Naive thymus-derived CD4-positive, alpha-beta T cell (primary cell): Measurements from ENCODE around the gene TNNC2. TPM values are rescaled to one million over a fixed set of nuclear protein-coding genes. Genes with fewer than 3 reads are reported as not detected.
A peak's percentile ranks its signal among the peaks of the same experiment; 100 is the strongest.

Experiments
- ATAC-seq: fragments of 150-1000 bp; cut with Tn5 transposase; 2 replicates; pipeline ENCODE4 v1.10.0; 2021; ENCODE audit warnings: mild to moderate bottlenecking, moderate library complexity
- CTCF ChIA-PET: fragments of 350-600 bp; sonication (Branson Sonifier 250); formaldehyde crosslinking; loops from one replicate; lab custom pipeline; 2021; ENCODE audit warnings: antibody characterized with exemption; lab: Charles Lee
- POLR2A ChIA-PET: fragments of 350-600 bp; sonication (Branson Sonifier 250); formaldehyde crosslinking; loops from one replicate; lab custom pipeline; 2021; ENCODE audit warnings: antibody characterized with exemption, inconsistent platforms; lab: Charles Lee
- DNase-seq, 9 donors: peaks; one replicate each; pipeline versions ENCODE4 v3.0.0 to v3.0.0-alpha.2; 2020 to 2022; ENCODE audit warnings: mixed read lengths in 1 of 9
- H3K27ac ChIP-seq: one replicate; pipeline ENCODE4 v1.7.0; 2013; ENCODE audit warnings: mild to moderate bottlenecking, low read depth, low read length, moderate library complexity
- H3K27me3 ChIP-seq, 2 donors: one replicate each; pipeline ENCODE4 v1.7.0; 2013; ENCODE audit warnings: low read length in 2 of 2, mild to moderate bottlenecking in 2 of 2, moderate library complexity in 2 of 2; ENCODE audit not compliant: control insufficient read depth in 2 of 2, insufficient read depth in 2 of 2
- H3K36me3 ChIP-seq, 3 experiments: 1 replicate in 2 of 3; 2 replicates in 1 of 3; pipeline ENCODE4 v1.7.0; 2013; ENCODE audit warnings: low read length in 3 of 3, mild to moderate bottlenecking in 3 of 3, moderate library complexity in 1 of 3; ENCODE audit not compliant: insufficient read depth in 3 of 3, control insufficient read depth in 2 of 3
- H3K4me1 ChIP-seq, 2 donors: one replicate each; pipeline ENCODE4 v1.7.0; 2013; ENCODE audit warnings: low read length in 2 of 2, mild to moderate bottlenecking in 2 of 2, moderate library complexity in 1 of 2; ENCODE audit not compliant: control insufficient read depth in 2 of 2, insufficient read depth in 2 of 2
- H3K4me3 ChIP-seq: 2 replicates; pipeline ENCODE4 v1.7.0; 2013; ENCODE audit warnings: mild to moderate bottlenecking, low read length
- H3K9me3 ChIP-seq, 3 experiments: 1 replicate in 2 of 3; 2 replicates in 1 of 3; pipeline ENCODE4 v1.7.0; 2013; ENCODE audit warnings: low read length in 3 of 3; ENCODE audit not compliant: control insufficient read depth in 2 of 3
- H3K27ac Mint-ChIP-seq, 9 donors: one replicate each; pipeline ENCODE4 v1.8.0; 2020 to 2022; ENCODE audit warnings: mixed read lengths in 9 of 9, mild to moderate bottlenecking in 8 of 9, moderate library complexity in 5 of 9, inconsistent platforms in 2 of 9
- H3K27me3 Mint-ChIP-seq, 5 donors: one replicate each; pipeline ENCODE4 v1.8.0; 2021 to 2022; ENCODE audit warnings: mixed read lengths in 5 of 5, mild to moderate bottlenecking in 1 of 5
- H3K36me3 Mint-ChIP-seq, 5 donors: one replicate each; pipeline ENCODE4 v1.8.0; 2020 to 2022; ENCODE audit warnings: mixed read lengths in 5 of 5, mild to moderate bottlenecking in 3 of 5, inconsistent platforms in 1 of 5
- H3K4me1 Mint-ChIP-seq, 7 donors: one replicate each; pipeline ENCODE4 v1.8.0; 2020 to 2022; ENCODE audit warnings: mixed read lengths in 7 of 7, mild to moderate bottlenecking in 3 of 7, inconsistent platforms in 1 of 7
- H3K4me3 Mint-ChIP-seq, 10 donors: one replicate each; pipeline ENCODE4 v1.8.0; 2020 to 2022; ENCODE audit warnings: mild to moderate bottlenecking in 10 of 10, mixed read lengths in 10 of 10, moderate library complexity in 6 of 10, inconsistent platforms in 2 of 10
- H3K9me3 Mint-ChIP-seq, 11 donors: one replicate each; pipeline ENCODE4 v1.8.0; 2020 to 2022; ENCODE audit warnings: mixed read lengths in 11 of 11, mild to moderate bottlenecking in 4 of 11, inconsistent platforms in 1 of 11, moderate library complexity in 1 of 11
- intact Hi-C, 2 donors: fragments of 100-400 bp; cut with micrococcal nuclease; formaldehyde crosslinking; loops; one replicate each; pipeline ENCODE4 v1.15.1; 2023
- polyA plus RNA-seq, 2 donors: library from polyadenylated mRNA; unstranded; fragments of 300-500 nt; fragmentation: Illumina TruSeq; gene quantifications; one replicate each; pipeline ENCODE4 v1.2.3, GENCODE V29; 2021
- total RNA-seq, 6 experiments: library from RNA in 5 of 6; stranded (reverse) in 5 of 6; gene quantifications; 1 replicate in 5 of 6; 2 replicates in 1 of 6; pipeline ENCODE4 v1.2.3 and lab custom pipeline; 2021 to 2026

Gene TNNC2
- total and polyA plus RNA-seq, 7 experiments from 2014 or later: 0.59 to 1.4 TPM; not detected in 5

DNA sequence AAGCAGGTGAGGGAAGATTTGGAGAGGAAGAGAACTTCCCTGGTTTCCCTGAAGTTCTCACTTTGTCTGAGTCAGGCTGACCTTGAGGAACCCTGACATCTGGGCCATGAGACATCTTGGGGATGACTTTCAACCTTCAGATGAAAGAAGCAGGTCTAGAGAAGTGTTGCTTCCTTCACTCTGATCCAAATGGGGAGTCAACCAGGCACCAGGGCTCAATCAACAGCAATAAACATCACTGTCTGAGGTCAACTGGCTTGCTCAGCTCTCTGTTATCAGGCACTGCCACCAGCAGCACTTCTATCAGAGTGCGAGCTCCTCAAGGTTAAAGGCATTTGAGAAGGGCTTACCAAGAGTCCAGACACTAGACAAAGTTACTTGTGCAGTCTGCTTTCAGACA, 23.8 kb upstream of the TNNC2 start:
- DNase-seq: no peak
- ChIA-PET POLR2A (interaction anchor here (0.6 kb wide), 1 partner anchor 85 kb away, joined by 3 read pairs; no protein-coding TSS in a partner anchor), CTCF (no interaction called here)
- intact Hi-C loops: loop anchor here in 1 of 2 donors (10.0 kb wide), 1 partner anchor 436 kb away; the partner anchor contains the start of gene PIGT
- Mint-ChIP-seq H3K4me1 (peaks cover 13 to 37% (median 25%) of the 10 kb centered on the region in 7 donors), H3K4me3 (no peak overlapping the region), H3K9me3 (no peaks in the 10 kb centered on the region), H3K36me3 (peaks cover 5 to 43% (median 15%) of the 10 kb centered on the region in 5 donors), H3K27me3 (no peaks in the 10 kb centered on the region), H3K27ac (peak overlapping the region in 1 of 9 donors; percentile 12)
- H3K36me3 ChIP-seq: peaks cover 7 to 68% (median 9%) of the 10 kb centered on the region in 3 experiments
- no peak overlapping the region for H3K27ac ChIP-seq
- no peaks in the 10 kb centered on the region for H3K27me3 ChIP-seq
- H3K4me1 ChIP-seq: peaks cover 4 to 13% of the 10 kb centered on the region in 2 donors
- H3K4me3 ChIP-seq: no peak overlapping the region
- no peak for ATAC-seq
- no peaks in the 10 kb centered on the region for H3K9me3 ChIP-seq

DNA sequence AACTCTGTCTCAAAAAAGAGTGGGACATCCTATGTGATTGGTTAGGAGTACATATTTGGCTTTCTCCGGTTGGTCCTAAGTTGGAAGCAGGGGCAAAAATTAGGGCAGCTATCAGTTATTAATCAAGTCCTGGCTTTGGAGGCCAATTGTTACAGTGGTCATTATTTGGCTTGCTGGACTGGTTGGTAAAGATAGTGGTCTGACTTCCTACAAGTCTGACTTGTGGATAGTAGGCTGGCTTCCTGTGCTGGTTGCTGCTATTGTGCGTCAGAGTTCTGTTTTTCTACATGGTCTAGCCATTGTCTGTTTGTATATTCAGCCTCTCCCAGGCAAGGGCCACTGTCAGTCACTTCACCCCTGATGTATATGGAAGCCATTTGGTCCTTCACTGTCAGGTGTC, 23.1 kb upstream of the TNNC2 start:
- no peaks in the 10 kb centered on the region for H3K9me3 ChIP-seq
- no peaks in the 10 kb centered on the region for H3K9me3 Mint-ChIP-seq
- H3K4me1 Mint-ChIP-seq: peaks cover 13 to 30% (median 21%) of the 10 kb centered on the region in 7 donors
- no peak overlapping the region for H3K27ac ChIP-seq
- H3K4me1 ChIP-seq: peaks cover 0 to 9% of the 10 kb centered on the region in 2 donors
- POLR2A ChIA-PET: no interaction called here
- H3K27ac Mint-ChIP-seq: no peak overlapping the region
- intact Hi-C loops: loop anchor here in 1 of 2 donors (10.0 kb wide), 1 partner anchor 435 kb away; the partner anchor contains the start of gene PIGT
- no peak overlapping the region for H3K4me3 Mint-ChIP-seq
- no peaks in the 10 kb centered on the region for H3K27me3 Mint-ChIP-seq
- H3K4me3 ChIP-seq: no peak overlapping the region
- CTCF ChIA-PET: no interaction called here
- DNase-seq (no peak), ATAC-seq (no peak)
- no peaks in the 10 kb centered on the region for H3K27me3 ChIP-seq
- peaks cover 5 to 43% (median 15%) of the 10 kb centered on the region in 5 donors for H3K36me3 Mint-ChIP-seq
- H3K36me3 ChIP-seq: peaks cover 9 to 74% (median 14%) of the 10 kb centered on the region in 3 experiments

DNA sequence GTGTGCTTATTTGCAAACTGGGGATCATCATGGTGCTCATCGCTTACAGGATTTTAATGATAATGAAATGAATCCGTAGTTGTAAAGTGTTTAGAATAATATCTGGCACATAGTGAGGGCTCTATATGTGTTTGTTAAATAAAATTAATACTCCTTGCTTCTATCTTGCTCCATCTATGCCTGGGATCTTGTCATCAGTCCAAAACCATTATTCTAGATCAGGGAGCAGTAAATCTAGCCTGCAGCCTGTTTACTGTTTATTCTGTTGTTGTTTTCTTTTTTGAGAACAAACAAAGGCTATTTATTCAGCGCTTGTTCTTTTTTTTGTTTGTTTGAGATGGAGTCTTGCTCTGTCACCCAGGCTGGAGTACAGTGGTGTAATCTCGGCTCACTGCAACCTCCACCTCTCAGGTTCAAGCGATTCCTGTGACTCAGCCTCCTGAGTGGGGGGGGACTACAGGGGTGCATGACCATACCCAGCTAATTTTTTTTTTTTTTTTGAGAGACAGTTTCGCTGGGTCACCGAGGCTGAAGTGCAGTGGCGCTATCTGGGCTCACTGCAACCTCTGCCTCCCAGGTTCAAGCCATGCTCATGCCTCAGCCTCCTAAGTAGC, 22.0 kb upstream of the TNNC2 start:
- intact Hi-C loops: no loop called here
- Mint-ChIP-seq H3K4me3 (no peak overlapping the region), H3K36me3 (peaks cover 10 to 47% (median 15%) of the 10 kb centered on the region in 5 donors), H3K27ac (peak overlapping the region in 1 of 9 donors; percentile 56), H3K4me1 (peaks cover 5 to 20% (median 14%) of the 10 kb centered on the region in 7 donors), H3K27me3 (no peaks in the 10 kb centered on the region), H3K9me3 (no peaks in the 10 kb centered on the region)
- no peak for ATAC-seq
- Histone ChIP-seq H3K4me3 (no peak overlapping the region), H3K27me3 (no peaks in the 10 kb centered on the region), H3K27ac (no peak overlapping the region), H3K4me1 (no peaks in the 10 kb centered on the region), H3K9me3 (no peaks in the 10 kb centered on the region), H3K36me3 (peaks cover 9 to 80% (median 20%) of the 10 kb centered on the region in 3 experiments)
- no peak for DNase-seq
- ChIA-PET POLR2A (no interaction called here), CTCF (no interaction called here)

DNA sequence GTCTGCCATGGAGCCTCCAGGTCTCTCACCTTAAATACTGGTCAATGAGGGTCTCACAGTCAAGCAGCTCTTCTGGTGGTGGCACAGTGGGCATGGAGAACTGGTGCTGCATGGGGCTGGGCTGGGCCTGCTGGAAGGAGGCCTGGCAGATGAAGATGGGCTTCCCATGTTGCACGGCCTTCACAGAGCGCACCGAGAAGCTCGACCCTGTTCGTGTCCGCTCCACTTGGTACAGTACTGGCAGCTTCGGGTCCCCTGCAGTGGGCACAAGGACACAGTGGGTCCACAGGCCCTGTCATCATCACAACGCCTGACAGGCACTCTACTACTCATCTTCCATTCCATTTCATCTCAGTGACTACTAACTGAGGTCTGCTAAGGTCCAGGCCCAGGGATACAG, 21.3 kb upstream of the TNNC2 start:
- ATAC-seq (no peak), DNase-seq (no peak)
- no peak overlapping the region for H3K4me3 ChIP-seq
- Mint-ChIP-seq H3K27ac (peak overlapping the region in 1 of 9 donors; percentile 56), H3K27me3 (no peaks in the 10 kb centered on the region), H3K9me3 (no peaks in the 10 kb centered on the region), H3K4me3 (peak overlapping the region in 1 of 10 donors; percentile 10), H3K4me1 (peaks cover 5 to 14% (median 7%) of the 10 kb centered on the region in 7 donors), H3K36me3 (peaks cover 8 to 50% (median 15%) of the 10 kb centered on the region in 5 donors)
- no peaks in the 10 kb centered on the region for H3K4me1 ChIP-seq
- no peaks in the 10 kb centered on the region for H3K27me3 ChIP-seq
- ChIA-PET CTCF (no interaction called here), POLR2A (no interaction called here)
- H3K9me3 ChIP-seq: no peaks in the 10 kb centered on the region
- intact Hi-C loops: no loop called here
- no peak overlapping the region for H3K27ac ChIP-seq
- H3K36me3 ChIP-seq: peaks cover 5 to 82% (median 26%) of the 10 kb centered on the region in 3 experiments

DNA sequence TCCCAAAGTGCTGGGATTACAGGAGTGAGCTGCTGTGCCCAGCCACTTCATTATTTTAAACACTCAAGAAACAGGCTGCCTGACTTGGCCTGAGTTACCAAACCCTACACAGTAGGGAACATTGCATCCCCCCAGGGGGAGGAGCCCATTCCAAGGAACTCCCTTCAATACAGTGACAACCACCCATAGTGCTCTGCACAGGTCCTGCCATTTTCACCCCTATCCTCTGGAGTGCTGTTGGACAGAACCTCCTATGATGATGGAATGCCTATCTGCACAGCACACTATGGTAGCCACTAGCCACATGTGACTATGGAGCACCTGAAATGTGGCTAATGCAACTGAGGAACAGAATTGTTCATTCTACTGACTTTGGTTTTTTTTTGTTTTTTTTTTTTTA, 18.3 kb upstream of the TNNC2 start:
- no peak overlapping the region for H3K27ac ChIP-seq
- ATAC-seq (no peak), DNase-seq (no peak)
- H3K27me3 Mint-ChIP-seq: no peaks in the 10 kb centered on the region
- H3K27ac Mint-ChIP-seq: no peak overlapping the region
- intact Hi-C loops: no loop called here
- H3K4me3 Mint-ChIP-seq: no peak overlapping the region
- no peaks in the 10 kb centered on the region for H3K4me1 ChIP-seq
- no peaks in the 10 kb centered on the region for H3K9me3 Mint-ChIP-seq
- CTCF ChIA-PET: no interaction called here
- peaks cover 0 to 84% (median 31%) of the 10 kb centered on the region in 3 experiments for H3K36me3 ChIP-seq
- H3K4me3 ChIP-seq: no peak overlapping the region
- no peaks in the 10 kb centered on the region for H3K27me3 ChIP-seq
- no peaks in the 10 kb centered on the region for H3K9me3 ChIP-seq
- peaks cover 4 to 45% (median 14%) of the 10 kb centered on the region in 5 donors for H3K36me3 Mint-ChIP-seq
- POLR2A ChIA-PET: interaction anchor here (0.7 kb wide), 2 partner anchors 11 to 479 kb away, joined by 3 to 5 read pairs; no protein-coding TSS in a partner anchor
- H3K4me1 Mint-ChIP-seq: peaks cover 0 to 7% (median 3%) of the 10 kb centered on the region in 7 donors

DNA sequence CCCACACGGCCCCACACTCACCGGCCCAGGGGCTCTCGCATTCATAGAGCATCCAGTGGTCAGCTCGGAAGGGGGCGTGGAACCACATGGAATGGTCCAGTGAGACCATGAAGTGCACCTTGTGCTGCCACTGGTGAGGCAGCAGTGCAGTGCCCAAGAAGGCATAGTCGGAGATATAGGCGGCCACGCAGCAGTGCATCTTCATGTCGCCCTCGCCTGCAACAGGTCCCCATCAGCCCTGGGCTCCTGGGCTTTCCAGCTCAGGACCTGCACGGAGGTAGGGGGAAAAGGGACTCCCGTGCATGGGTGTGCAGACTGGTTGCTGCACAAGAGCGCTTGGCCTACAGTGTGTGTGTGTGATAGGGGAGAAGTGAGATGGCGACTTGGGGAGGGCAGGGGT, 16.4 kb upstream of the TNNC2 start:
- Mint-ChIP-seq H3K27me3 (no peaks in the 10 kb centered on the region), H3K27ac (no peak overlapping the region), H3K9me3 (no peaks in the 10 kb centered on the region), H3K4me1 (peaks cover 0 to 4% (median under 1%) of the 10 kb centered on the region in 7 donors), H3K36me3 (peaks cover 0 to 32% (median 5%) of the 10 kb centered on the region in 5 donors), H3K4me3 (no peak overlapping the region)
- intact Hi-C loops: no loop called here
- H3K27ac ChIP-seq: no peak overlapping the region
- H3K9me3 ChIP-seq: no peaks in the 10 kb centered on the region
- DNase-seq (no peak), ATAC-seq (no peak)
- no peaks in the 10 kb centered on the region for H3K27me3 ChIP-seq
- ChIA-PET CTCF (no interaction called here), POLR2A (no interaction called here)
- no peaks in the 10 kb centered on the region for H3K4me1 ChIP-seq
- H3K36me3 ChIP-seq: peaks cover 0 to 74% (median 31%) of the 10 kb centered on the region in 3 experiments
- H3K4me3 ChIP-seq: no peak overlapping the region
